ENCODE measurements around the gene GALNT2.
A peak's percentile ranks its signal among the peaks of the same experiment; 100 is the strongest.

The GALNT2 gene

DNA sequence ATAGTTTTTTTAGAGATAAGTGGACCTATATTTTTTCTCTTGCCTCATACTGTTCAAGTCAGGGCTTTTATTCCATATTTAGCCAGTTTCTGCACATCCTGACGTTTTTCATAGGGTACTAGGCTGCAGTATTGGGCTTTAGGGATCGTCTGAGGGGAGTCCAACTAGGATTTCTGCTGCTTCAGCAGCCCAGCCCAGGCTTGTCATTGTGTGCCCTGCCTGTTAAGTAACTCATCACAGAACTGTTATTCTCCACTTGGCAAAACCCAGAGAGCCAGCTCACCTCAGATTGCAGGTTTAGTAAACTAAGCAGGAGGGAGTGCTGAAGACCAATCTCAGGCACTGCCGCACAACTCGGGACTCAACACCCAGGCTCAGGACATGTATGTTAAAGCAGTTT lies 2.8 kb downstream of the GALNT2 start:
- H3K9ac ChIP-seq = peak overlapping the region; percentile 95
- H3K27me3 ChIP-seq = no peaks in the 10 kb centered on the region
- peak overlapping the region; percentile 87 for H3K4me3 ChIP-seq
- peak overlapping the region; percentile 94 for H3K27ac ChIP-seq
- H4K20me1 ChIP-seq = peaks cover 74% of the 10 kb centered on the region
- peaks cover 57% of the 10 kb centered on the region for H3K4me1 ChIP-seq
- H3K4me2 ChIP-seq = peak overlapping the region; percentile 86
- peaks cover 15% of the 10 kb centered on the region for H3K36me3 ChIP-seq
- no peaks in the 10 kb centered on the region; the same call in 1 of the 2 replicates for H3K9me3 ChIP-seq
- no peak for TF ChIP-seq Cebpa-rat (IDR thresholded peaks at IDR 0.05)

DNA sequence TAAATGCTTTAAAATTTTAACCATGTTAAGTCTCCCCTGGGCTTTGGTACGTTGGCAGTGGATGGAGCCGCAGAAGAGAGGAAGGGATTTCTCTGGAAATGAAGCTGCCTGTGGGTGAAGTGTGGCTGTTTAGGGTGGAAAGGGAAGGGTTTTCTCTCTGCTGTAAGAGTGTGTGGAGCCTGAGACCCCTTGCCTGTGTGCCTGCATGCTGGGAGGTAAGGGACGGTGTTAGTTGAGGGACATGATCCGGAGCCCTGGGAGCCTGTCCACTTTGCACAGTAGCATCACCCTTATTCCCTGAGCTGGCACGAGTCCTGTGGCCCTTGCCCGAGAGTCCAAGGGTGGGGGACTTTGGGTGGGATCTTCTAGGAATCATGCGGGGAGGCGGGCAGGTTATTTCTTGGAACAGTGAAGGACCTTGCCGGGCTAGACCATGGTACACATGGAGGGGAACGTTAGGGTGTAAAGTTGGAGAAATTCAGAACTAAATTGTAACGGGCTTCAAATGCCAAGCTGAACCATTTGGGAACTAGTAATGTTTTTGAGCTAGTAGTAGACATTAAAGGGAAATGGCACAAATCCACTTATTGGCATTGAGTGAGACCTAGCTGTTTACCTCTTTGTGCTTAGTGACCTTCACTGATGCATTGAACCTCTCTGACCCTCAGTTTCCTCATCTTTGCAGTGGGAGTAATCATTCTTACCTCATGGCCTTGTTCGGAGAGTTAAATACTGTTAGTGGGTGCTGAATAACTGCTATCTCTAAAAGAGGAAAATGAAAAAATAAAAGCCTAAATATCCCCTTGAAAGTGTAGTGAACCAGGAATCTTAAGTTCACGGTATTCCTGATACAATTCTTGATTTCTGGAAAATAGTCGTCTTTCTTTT lies 3.5 kb downstream of the GALNT2 start:
- peak overlapping the region; percentile 87 for H3K4me3 ChIP-seq
- TF ChIP-seq Cebpa-rat (IDR thresholded peaks at IDR 0.05) = no peak
- H3K9ac ChIP-seq = peak overlapping the region; percentile 95; the same call in 1 of the 2 replicates
- peak overlapping the region; percentile 86 for H3K4me2 ChIP-seq
- no peaks in the 10 kb centered on the region for H3K9me3 ChIP-seq
- no peaks in the 10 kb centered on the region for H3K27me3 ChIP-seq
- H4K20me1 ChIP-seq = peaks cover 82% of the 10 kb centered on the region
- peaks cover 64% of the 10 kb centered on the region for H3K4me1 ChIP-seq
- H3K36me3 ChIP-seq = peaks cover 20% of the 10 kb centered on the region
- peak overlapping the region; percentile 94 for H3K27ac ChIP-seq

DNA sequence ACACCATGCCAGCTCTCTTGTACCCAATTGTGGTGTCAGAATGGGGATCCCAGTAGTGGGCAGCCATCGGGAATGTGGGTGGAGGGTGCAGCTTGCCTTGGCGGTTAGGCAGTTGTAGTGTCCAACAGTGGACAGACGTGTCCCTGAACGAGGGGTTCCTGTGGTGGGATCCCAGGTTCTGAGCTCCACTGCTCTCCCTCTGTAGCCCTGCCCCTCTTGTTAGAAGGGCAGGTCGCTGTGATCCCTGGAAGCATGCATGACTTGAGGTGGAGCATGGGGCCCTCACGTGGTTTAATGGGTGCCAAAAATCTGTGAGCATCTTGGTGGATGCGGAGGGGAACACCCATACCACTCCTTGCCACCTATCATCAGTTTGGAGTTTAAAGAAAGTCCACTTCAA lies 4.3 kb downstream of the GALNT2 start:
- H3K9me3 ChIP-seq = no peaks in the 10 kb centered on the region
- H3K27me3 ChIP-seq = no peaks in the 10 kb centered on the region
- H3K27ac ChIP-seq = 0 out of 2 replicates have a peak overlapping the region, but pooled peaks have one; percentile 32
- H3K9ac ChIP-seq = peak overlapping the region; percentile 95; the same call in 1 of the 2 replicates
- peaks cover 89% of the 10 kb centered on the region for H4K20me1 ChIP-seq
- H3K4me2 ChIP-seq = peak overlapping the region; percentile 86
- peaks cover 28% of the 10 kb centered on the region for H3K36me3 ChIP-seq
- H3K4me3 ChIP-seq = no peak overlapping the region
- peaks cover 72% of the 10 kb centered on the region for H3K4me1 ChIP-seq
- no peak for TF ChIP-seq Cebpa-rat (IDR thresholded peaks at IDR 0.05)

DNA sequence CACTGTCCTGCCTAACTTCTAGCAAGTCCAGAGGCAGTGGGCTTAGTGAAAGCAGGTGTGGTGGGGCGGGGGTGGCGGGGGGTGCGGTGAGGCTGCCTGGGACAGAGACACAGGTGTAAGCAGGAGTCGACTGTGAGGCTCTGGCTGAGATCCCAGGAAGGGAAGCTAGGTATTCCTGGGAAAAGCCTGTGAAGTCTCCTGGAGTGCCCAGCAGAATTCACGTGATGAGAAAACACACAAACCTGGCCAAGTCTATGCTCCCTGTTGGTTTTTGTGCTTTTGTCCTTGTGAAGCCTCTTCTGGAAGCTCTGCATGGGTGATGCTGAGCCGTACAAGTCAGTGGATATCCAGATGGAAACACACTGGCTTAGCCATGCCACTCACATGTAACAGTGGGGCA lies 5.3 kb downstream of the GALNT2 start:
- Histone ChIP-seq H4K20me1 (peaks cover 99% of the 10 kb centered on the region), H3K9ac (no peak overlapping the region; the same call in 1 of the 2 replicates), H3K4me1 (peaks cover 82% of the 10 kb centered on the region), H3K27ac (peak overlapping the region; percentile 10; the same call in 1 of the 2 replicates), H3K4me2 (peak overlapping the region; percentile 86), H3K9me3 (no peaks in the 10 kb centered on the region), H3K4me3 (no peak overlapping the region), H3K36me3 (peaks cover 38% of the 10 kb centered on the region), H3K27me3 (no peaks in the 10 kb centered on the region)
- TF ChIP-seq Cebpa-rat (IDR thresholded peaks at IDR 0.05) = no peak

DNA sequence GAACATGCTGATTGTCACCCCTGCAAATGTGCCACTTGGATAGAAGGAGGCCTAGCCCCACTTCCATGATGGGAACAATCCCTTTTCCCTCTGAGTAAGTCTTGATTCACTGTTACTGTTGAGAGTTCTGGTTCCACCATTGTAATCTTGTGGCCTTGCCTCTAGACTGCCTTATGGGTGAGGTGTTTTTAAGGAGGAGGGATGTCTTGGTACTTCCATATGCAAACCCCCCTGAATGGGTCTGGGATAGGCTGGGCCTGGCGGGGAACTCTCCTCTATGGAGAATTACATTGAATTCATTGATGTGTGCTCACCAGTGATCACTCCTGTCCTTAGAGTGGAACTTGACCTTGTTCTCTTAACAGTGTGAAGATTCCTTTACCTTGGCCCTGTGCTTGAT lies 5.8 kb downstream of the GALNT2 start:
- no peak for TF ChIP-seq Cebpa-rat (IDR thresholded peaks at IDR 0.05)
- no peaks in the 10 kb centered on the region for H3K9me3 ChIP-seq
- peak overlapping the region; percentile 10; the same call in 1 of the 2 replicates for H3K27ac ChIP-seq
- peaks cover 87% of the 10 kb centered on the region for H3K4me1 ChIP-seq
- H3K9ac ChIP-seq = peak overlapping the region; percentile 17; the same call in 1 of the 2 replicates
- peaks cover 43% of the 10 kb centered on the region for H3K36me3 ChIP-seq
- H4K20me1 ChIP-seq = peaks cover 100% of the 10 kb centered on the region
- peak overlapping the region; percentile 86 for H3K4me2 ChIP-seq
- H3K4me3 ChIP-seq = no peak overlapping the region
- no peaks in the 10 kb centered on the region for H3K27me3 ChIP-seq

DNA sequence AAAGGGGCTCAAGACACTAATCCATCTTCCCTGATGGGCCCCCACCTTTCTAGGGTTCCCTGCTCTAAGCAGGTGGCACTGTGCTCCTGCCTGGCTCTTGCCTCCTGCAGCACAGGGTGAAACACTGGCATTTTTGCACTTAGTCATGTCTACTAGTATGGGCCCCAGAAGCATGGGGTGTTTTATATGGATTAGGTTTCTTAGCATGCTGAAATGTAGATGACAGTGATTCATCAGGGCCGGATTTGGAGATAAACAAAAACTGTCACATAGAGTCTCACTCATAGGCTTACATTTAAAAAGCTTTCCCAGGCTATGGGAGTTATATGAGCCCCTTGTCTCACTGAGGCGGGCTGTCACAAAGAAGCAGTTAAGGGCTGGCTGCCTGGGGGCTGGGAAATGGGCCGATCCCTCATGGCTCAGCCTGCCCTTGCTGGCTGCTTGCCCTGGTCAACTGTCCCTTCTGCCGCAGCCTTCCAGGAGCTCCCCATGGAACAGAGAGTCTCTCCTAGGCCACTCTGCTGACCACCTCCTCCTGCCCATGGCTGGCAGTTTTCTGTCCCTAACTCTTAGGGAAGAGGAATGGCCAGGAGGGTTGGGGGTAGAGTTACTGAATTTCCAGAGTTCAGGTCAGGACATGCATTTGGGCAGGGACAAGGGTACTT lies 6.5 kb downstream of the GALNT2 start:
- H3K36me3 ChIP-seq = peaks cover 50% of the 10 kb centered on the region
- no peaks in the 10 kb centered on the region for H3K9me3 ChIP-seq
- peak overlapping the region; percentile 17; the same call in 1 of the 2 replicates for H3K9ac ChIP-seq
- no peaks in the 10 kb centered on the region for H3K27me3 ChIP-seq
- H3K4me1 ChIP-seq = peaks cover 94% of the 10 kb centered on the region
- peak overlapping the region; percentile 10; the same call in 1 of the 2 replicates for H3K27ac ChIP-seq
- TF ChIP-seq Cebpa-rat (IDR thresholded peaks at IDR 0.05) = no peak
- no peak overlapping the region for H3K4me3 ChIP-seq
- peak overlapping the region; percentile 86 for H3K4me2 ChIP-seq
- H4K20me1 ChIP-seq = peaks cover 100% of the 10 kb centered on the region

DNA sequence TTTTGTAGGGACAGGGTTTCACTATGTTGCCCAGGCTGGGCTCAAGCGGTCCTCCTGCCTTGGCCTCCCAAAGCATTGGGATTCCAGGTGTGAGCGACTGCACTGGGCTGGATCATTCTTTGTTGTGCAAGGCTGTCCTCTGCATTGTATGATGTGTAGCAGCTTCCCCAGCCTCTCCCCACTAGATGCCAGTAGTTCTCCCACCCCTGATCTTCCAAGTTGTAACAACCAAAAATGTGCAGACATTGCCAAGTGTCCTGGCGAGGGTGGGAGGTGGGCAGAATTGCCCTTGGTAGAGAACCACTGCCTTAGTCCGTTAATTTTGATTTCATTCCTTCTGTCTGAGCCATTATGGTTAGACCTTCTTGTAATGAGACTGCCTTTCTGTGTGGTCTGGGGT lies 7.2 kb downstream of the GALNT2 start:
- Histone ChIP-seq H3K27ac (peak overlapping the region; percentile 10; the same call in 1 of the 2 replicates), H3K4me1 (peaks cover 100% of the 10 kb centered on the region), H3K9ac (peak overlapping the region; percentile 17; the same call in 1 of the 2 replicates), H3K4me3 (no peak overlapping the region), H4K20me1 (peaks cover 100% of the 10 kb centered on the region), H3K36me3 (peaks cover 57% of the 10 kb centered on the region), H3K4me2 (peak overlapping the region; percentile 86), H3K9me3 (no peaks in the 10 kb centered on the region), H3K27me3 (no peaks in the 10 kb centered on the region)
- TF ChIP-seq Cebpa-rat (IDR thresholded peaks at IDR 0.05) = no peak

DNA sequence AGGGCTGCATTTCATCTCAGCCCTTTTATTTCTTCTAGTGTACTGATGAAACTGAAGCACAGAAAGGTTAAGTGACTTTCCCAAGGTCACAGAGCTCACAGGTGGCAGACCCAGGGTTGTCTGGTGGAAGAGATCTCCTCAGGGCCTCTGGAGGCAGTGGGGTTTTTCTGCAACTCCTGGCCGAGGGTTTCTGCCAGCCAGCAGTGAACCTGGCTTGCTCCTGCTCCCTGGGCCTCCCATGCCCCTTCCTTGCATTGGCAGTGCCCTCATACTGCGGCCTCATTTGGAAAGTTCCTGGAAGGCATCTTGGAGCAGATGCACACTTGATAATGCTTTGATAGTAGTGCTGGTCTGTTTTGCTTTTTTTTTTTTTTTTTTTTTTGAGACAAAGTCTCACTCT lies 7.7 kb downstream of the GALNT2 start:
- Histone ChIP-seq H3K4me2 (peak overlapping the region; percentile 86), H3K9ac (0 out of 2 replicates have a peak overlapping the region, but pooled peaks have one; percentile 36), H3K27ac (no peak overlapping the region), H3K36me3 (peaks cover 62% of the 10 kb centered on the region), H3K4me1 (peaks cover 100% of the 10 kb centered on the region), H3K4me3 (no peak overlapping the region), H3K9me3 (no peaks in the 10 kb centered on the region), H4K20me1 (peaks cover 100% of the 10 kb centered on the region), H3K27me3 (no peaks in the 10 kb centered on the region)
- TF ChIP-seq Cebpa-rat (IDR thresholded peaks at IDR 0.05) = no peak

DNA sequence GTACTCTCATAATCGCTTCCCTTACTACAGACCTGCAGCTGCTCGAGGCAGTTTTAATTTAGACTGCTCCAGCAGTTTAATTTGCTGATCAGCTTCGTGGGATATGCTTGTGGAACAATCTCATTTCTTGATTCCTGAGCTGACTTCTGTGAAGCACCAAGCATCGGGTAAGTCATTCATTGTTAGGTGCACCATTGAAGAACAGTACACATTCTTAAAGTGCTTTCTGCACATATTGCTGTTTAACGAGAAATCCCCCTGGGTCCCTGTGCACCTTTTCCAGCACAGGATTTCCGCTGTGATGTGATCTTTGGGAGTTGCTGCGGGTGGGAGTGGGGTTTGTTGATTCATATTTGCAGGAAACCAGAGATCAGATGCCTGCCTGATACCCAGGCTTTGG lies 9.1 kb downstream of the GALNT2 start:
- TF ChIP-seq Cebpa-rat (IDR thresholded peaks at IDR 0.05) = no peak
- Histone ChIP-seq H3K4me2 (peak overlapping the region; percentile 86), H3K27me3 (no peaks in the 10 kb centered on the region), H3K9me3 (0 out of 2 replicates have a peak, but pooled peaks cover 7% of the 10 kb centered on the region), H3K4me1 (peaks cover 99% of the 10 kb centered on the region), H3K4me3 (no peak overlapping the region; the same call in 1 of the 2 replicates), H4K20me1 (peaks cover 100% of the 10 kb centered on the region), H3K27ac (no peak overlapping the region), H3K36me3 (peaks cover 75% of the 10 kb centered on the region), H3K9ac (0 out of 2 replicates have a peak overlapping the region, but pooled peaks have one; percentile 36)
